GM23338 (cell line): ENCODE measurements around the gene CELF2. TPM values are rescaled to one million over a fixed set of nuclear protein-coding genes. Genes with fewer than 3 reads are reported as not detected.

Experiments
- ATAC-seq: fragments of 200-7000 bp; cut with Tn5 transposase; 3 replicates; pipeline ENCODE4 v1.9.1; 2020
- DNase-seq: peaks from one replicate; pipeline ENCODE4 v3.0.0-alpha.2; 2015; ENCODE audit warnings: low spot score
- H2AFZ ChIP-seq: fragments of 200-600 bp; sonication (generic); 2 replicates; pipeline ENCODE4 v1.8.0; 2016; ENCODE audit warnings: antibody characterized with exemption, mild to moderate bottlenecking, moderate library complexity
- H3F3A ChIP-seq: fragments of 200-600 bp; sonication (generic); replicated peaks from 2 replicates; pipeline ENCODE4 v1.8.0; 2017; ENCODE audit warnings: antibody characterized with exemption, mixed run types, low read depth
- H3K27ac ChIP-seq: fragments of 200-600 bp; sonication (generic); 2 replicates; pipeline ENCODE4 v1.6.1; 2016; ENCODE audit warnings: low read depth
- H3K27me3 ChIP-seq: fragments of 200-600 bp; sonication (generic); 2 replicates; pipeline ENCODE4 v1.8.0; 2016; ENCODE audit warnings: mild to moderate bottlenecking, mixed run types, moderate library complexity; ENCODE audit not compliant: insufficient read depth
- H3K36me3 ChIP-seq: fragments of 200-600 bp; sonication (generic); 2 replicates; pipeline ENCODE4 v1.8.0; 2016; ENCODE audit warnings: mild to moderate bottlenecking; ENCODE audit not compliant: insufficient read depth
- H3K4me1 ChIP-seq: fragments of 200-600 bp; sonication (generic); 2 replicates; pipeline ENCODE4 v1.8.0; 2016; ENCODE audit warnings: mild to moderate bottlenecking, moderate library complexity; ENCODE audit not compliant: insufficient read depth
- H3K4me2 ChIP-seq: fragments of 200-600 bp; sonication (generic); 2 replicates; pipeline ENCODE4 v1.7.1; 2017; ENCODE audit warnings: mixed run types
- H3K4me3 ChIP-seq: fragments of 200-600 bp; sonication (generic); 2 replicates; pipeline ENCODE4 v1.6.1; 2016; ENCODE audit warnings: mixed run types
- H3K79me2 ChIP-seq: fragments of 200-600 bp; sonication (generic); replicated peaks from 2 replicates; pipeline ENCODE4 v1.8.0; 2017; ENCODE audit warnings: mild to moderate bottlenecking; ENCODE audit not compliant: insufficient read depth
- H3K9me2 ChIP-seq: fragments of 200-600 bp; sonication (generic); 2 replicates; pipeline ENCODE4 v1.8.0; 2017; ENCODE audit not compliant: insufficient read depth
- H4K20me1 ChIP-seq: fragments of 200-600 bp; sonication (generic); replicated peaks from 2 replicates; pipeline ENCODE4 v1.8.0; 2017; ENCODE audit warnings: mild to moderate bottlenecking; ENCODE audit not compliant: insufficient read depth
- H3K27ac Mint-ChIP-seq: 2 replicates; pipeline ENCODE4 v1.8.0; 2020; ENCODE audit warnings: inconsistent platforms, mild to moderate bottlenecking, moderate library complexity, mixed read lengths
- H3K27me3 Mint-ChIP-seq: 3 replicates; pipeline ENCODE4 v1.8.0; 2022; ENCODE audit warnings: low read depth, mild to moderate bottlenecking, moderate library complexity, mixed read lengths, inconsistent platforms; ENCODE audit not compliant: insufficient read depth, poor library complexity
- H3K36me3 Mint-ChIP-seq: 3 replicates; pipeline ENCODE4 v1.8.0; 2021; ENCODE audit warnings: low read depth, mild to moderate bottlenecking, inconsistent platforms, moderate library complexity, mixed read lengths
- H3K4me1 Mint-ChIP-seq: 3 replicates; pipeline ENCODE4 v1.8.0; 2020; ENCODE audit warnings: mild to moderate bottlenecking, inconsistent platforms, mixed read lengths
- H3K4me3 Mint-ChIP-seq: 3 replicates; pipeline ENCODE4 v1.8.0; 2021; ENCODE audit warnings: moderate library complexity, mild to moderate bottlenecking, inconsistent platforms, mixed read lengths
- H3K9me3 Mint-ChIP-seq: 3 replicates; pipeline ENCODE4 v1.8.0; 2020; ENCODE audit warnings: moderate library complexity, mild to moderate bottlenecking, inconsistent platforms, mixed read lengths
- CREB1 ChIP-seq: fragments of 250-450 bp; sonication (Bioruptor Pico); IDR thresholded peaks from 2 replicates; pipeline ENCODE4 v1.5.0; 2020; ENCODE audit warnings: low read depth, mild to moderate bottlenecking, moderate library complexity
- CTCF ChIP-seq, 2 experiments: fragments of 200-600 bp in 1 of 2; sonication (generic) in 1 of 2; conservative IDR thresholded peaks; 2 replicates each; pipeline versions ENCODE4 v1.5.1 to v1.6.1; 2016 to 2017; ENCODE audit warnings: antibody characterized with exemption in 2 of 2, low read depth in 2 of 2, mild to moderate bottlenecking in 2 of 2, moderate library complexity in 1 of 2
- ETS1 ChIP-seq: IDR thresholded peaks from 2 replicates; pipeline ENCODE4 v1.6.1; 2016; ENCODE audit warnings: antibody characterized with exemption
- EZH2 ChIP-seq: fragments of 200-600 bp; sonication (generic); IDR thresholded peaks from one replicate; pipeline ENCODE4 v1.8.0; 2017; ENCODE audit warnings: antibody characterized with exemption, mild to moderate bottlenecking, low read depth; ENCODE audit not compliant: unreplicated experiment
- EZH2phosphoT487 ChIP-seq: fragments of 200-600 bp; sonication (generic); IDR thresholded peaks from one replicate; pipeline ENCODE4 v1.8.1; 2018; ENCODE audit warnings: antibody characterized with exemption; ENCODE audit not compliant: unreplicated experiment
- JUNB ChIP-seq: IDR thresholded peaks from one replicate; pipeline ENCODE4 v1.6.1; 2016; ENCODE audit warnings: antibody characterized with exemption; ENCODE audit not compliant: unreplicated experiment
- NANOG ChIP-seq: IDR thresholded peaks from 2 replicates; pipeline ENCODE4 v1.6.1; 2016; ENCODE audit warnings: antibody characterized with exemption, borderline replicate concordance
- POLR2AphosphoS5 ChIP-seq: IDR thresholded peaks from 2 replicates; pipeline ENCODE4 v1.6.1; 2016; ENCODE audit warnings: antibody characterized with exemption, low read depth
- STAT1 ChIP-seq: IDR thresholded peaks from one replicate; pipeline ENCODE4 v1.6.1; 2016; ENCODE audit warnings: antibody characterized with exemption; ENCODE audit not compliant: unreplicated experiment
- ZNF114 ChIP-seq: fragments of 250-450 bp; sonication (Bioruptor Pico); IDR thresholded peaks from 2 replicates; pipeline ENCODE4 v1.5.0; 2020; ENCODE audit warnings: mild to moderate bottlenecking, moderate library complexity
- ZNF331 ChIP-seq: fragments of 250-450 bp; sonication (Bioruptor Pico); IDR thresholded peaks from 2 replicates; pipeline ENCODE4 v1.5.0; 2020; ENCODE audit warnings: low read depth, mild to moderate bottlenecking, moderate library complexity
- polyA plus RNA-seq: library from polyadenylated mRNA; unstranded; fragments of >200 nt; fragmentation: Nextera tagmentation; extraction: Ambion mirVana; gene quantifications from 2 replicates; pipeline ENCODE4 v1.2.1, GENCODE V29; 2016
- total RNA-seq: library from RNA; depleted of rRNA; stranded (reverse); fragments of >200 nt; shearing (Covaris generic); gene quantifications from 2 replicates; pipeline ENCODE4 v1.2.3, GENCODE V29; 2014
- TF ChIP-seq, protein P1 (sequence below): IDR thresholded peaks from one replicate; pipeline ENCODE4 v1.6.1; 2018; ENCODE audit warnings: antibody characterized with exemption; ENCODE audit not compliant: unreplicated experiment
- TF ChIP-seq, protein P2 (sequence below): fragments of 250-450 bp; sonication (Bioruptor Pico); IDR thresholded peaks from 2 replicates; pipeline ENCODE4 v1.5.0; 2020; ENCODE audit warnings: mild to moderate bottlenecking, moderate library complexity

The CELF2 gene
- total and polyA plus RNA-seq, 2 experiments from 2014 or later = 18.1 to 22.5 TPM

- Histone ChIP-seq H3K27me3 (no peaks in the 10 kb centered on the region), H3K4me3 (no peak overlapping the region), H3K36me3 (no peaks in the 10 kb centered on the region), H2AFZ (no peak overlapping the region), H3K9me2 (no peaks in the 10 kb centered on the region), H3K79me2 (no peaks in the 10 kb centered on the region), H3F3A (no peaks in the 10 kb centered on the region), H3K27ac (no peak overlapping the region), H3K4me2 (no peak overlapping the region), H4K20me1 (no peaks in the 10 kb centered on the region; the same call in 1 of the 2 replicates), H3K4me1 (peaks cover 22% of the 10 kb centered on the region)
- ATAC-seq (no peak), DNase-seq (no peak)
- H3K36me3 Mint-ChIP-seq = no peaks in the 10 kb centered on the region
- peaks cover 3% of the 10 kb centered on the region for H3K27me3 Mint-ChIP-seq
- H3K4me1 Mint-ChIP-seq = peaks cover 28% of the 10 kb centered on the region
- TF ChIP-seq ETS1 (no peak), POLR2AphosphoS5 (no peak), CTCF (conservative IDR thresholded peaks at IDR 0.05; ENCODE audit: low read depth in 2 of 2) (no peak), STAT1 (no peak), ZNF114 (CRISPR knock-in tag) (no peak), EZH2 (no peak), ZNF331 (CRISPR knock-in tag) (no peak), NANOG (no peak), JUNB (no peak), CREB1 (CRISPR knock-in tag) (no peak), EZH2phosphoT487 (no peak)
- TF ChIP-seq, protein P1, sequence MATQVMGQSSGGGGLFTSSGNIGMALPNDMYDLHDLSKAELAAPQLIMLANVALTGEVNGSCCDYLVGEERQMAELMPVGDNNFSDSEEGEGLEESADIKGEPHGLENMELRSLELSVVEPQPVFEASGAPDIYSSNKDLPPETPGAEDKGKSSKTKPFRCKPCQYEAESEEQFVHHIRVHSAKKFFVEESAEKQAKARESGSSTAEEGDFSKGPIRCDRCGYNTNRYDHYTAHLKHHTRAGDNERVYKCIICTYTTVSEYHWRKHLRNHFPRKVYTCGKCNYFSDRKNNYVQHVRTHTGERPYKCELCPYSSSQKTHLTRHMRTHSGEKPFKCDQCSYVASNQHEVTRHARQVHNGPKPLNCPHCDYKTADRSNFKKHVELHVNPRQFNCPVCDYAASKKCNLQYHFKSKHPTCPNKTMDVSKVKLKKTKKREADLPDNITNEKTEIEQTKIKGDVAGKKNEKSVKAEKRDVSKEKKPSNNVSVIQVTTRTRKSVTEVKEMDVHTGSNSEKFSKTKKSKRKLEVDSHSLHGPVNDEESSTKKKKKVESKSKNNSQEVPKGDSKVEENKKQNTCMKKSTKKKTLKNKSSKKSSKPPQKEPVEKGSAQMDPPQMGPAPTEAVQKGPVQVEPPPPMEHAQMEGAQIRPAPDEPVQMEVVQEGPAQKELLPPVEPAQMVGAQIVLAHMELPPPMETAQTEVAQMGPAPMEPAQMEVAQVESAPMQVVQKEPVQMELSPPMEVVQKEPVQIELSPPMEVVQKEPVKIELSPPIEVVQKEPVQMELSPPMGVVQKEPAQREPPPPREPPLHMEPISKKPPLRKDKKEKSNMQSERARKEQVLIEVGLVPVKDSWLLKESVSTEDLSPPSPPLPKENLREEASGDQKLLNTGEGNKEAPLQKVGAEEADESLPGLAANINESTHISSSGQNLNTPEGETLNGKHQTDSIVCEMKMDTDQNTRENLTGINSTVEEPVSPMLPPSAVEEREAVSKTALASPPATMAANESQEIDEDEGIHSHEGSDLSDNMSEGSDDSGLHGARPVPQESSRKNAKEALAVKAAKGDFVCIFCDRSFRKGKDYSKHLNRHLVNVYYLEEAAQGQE = no peak
- TF ChIP-seq, protein P2, sequence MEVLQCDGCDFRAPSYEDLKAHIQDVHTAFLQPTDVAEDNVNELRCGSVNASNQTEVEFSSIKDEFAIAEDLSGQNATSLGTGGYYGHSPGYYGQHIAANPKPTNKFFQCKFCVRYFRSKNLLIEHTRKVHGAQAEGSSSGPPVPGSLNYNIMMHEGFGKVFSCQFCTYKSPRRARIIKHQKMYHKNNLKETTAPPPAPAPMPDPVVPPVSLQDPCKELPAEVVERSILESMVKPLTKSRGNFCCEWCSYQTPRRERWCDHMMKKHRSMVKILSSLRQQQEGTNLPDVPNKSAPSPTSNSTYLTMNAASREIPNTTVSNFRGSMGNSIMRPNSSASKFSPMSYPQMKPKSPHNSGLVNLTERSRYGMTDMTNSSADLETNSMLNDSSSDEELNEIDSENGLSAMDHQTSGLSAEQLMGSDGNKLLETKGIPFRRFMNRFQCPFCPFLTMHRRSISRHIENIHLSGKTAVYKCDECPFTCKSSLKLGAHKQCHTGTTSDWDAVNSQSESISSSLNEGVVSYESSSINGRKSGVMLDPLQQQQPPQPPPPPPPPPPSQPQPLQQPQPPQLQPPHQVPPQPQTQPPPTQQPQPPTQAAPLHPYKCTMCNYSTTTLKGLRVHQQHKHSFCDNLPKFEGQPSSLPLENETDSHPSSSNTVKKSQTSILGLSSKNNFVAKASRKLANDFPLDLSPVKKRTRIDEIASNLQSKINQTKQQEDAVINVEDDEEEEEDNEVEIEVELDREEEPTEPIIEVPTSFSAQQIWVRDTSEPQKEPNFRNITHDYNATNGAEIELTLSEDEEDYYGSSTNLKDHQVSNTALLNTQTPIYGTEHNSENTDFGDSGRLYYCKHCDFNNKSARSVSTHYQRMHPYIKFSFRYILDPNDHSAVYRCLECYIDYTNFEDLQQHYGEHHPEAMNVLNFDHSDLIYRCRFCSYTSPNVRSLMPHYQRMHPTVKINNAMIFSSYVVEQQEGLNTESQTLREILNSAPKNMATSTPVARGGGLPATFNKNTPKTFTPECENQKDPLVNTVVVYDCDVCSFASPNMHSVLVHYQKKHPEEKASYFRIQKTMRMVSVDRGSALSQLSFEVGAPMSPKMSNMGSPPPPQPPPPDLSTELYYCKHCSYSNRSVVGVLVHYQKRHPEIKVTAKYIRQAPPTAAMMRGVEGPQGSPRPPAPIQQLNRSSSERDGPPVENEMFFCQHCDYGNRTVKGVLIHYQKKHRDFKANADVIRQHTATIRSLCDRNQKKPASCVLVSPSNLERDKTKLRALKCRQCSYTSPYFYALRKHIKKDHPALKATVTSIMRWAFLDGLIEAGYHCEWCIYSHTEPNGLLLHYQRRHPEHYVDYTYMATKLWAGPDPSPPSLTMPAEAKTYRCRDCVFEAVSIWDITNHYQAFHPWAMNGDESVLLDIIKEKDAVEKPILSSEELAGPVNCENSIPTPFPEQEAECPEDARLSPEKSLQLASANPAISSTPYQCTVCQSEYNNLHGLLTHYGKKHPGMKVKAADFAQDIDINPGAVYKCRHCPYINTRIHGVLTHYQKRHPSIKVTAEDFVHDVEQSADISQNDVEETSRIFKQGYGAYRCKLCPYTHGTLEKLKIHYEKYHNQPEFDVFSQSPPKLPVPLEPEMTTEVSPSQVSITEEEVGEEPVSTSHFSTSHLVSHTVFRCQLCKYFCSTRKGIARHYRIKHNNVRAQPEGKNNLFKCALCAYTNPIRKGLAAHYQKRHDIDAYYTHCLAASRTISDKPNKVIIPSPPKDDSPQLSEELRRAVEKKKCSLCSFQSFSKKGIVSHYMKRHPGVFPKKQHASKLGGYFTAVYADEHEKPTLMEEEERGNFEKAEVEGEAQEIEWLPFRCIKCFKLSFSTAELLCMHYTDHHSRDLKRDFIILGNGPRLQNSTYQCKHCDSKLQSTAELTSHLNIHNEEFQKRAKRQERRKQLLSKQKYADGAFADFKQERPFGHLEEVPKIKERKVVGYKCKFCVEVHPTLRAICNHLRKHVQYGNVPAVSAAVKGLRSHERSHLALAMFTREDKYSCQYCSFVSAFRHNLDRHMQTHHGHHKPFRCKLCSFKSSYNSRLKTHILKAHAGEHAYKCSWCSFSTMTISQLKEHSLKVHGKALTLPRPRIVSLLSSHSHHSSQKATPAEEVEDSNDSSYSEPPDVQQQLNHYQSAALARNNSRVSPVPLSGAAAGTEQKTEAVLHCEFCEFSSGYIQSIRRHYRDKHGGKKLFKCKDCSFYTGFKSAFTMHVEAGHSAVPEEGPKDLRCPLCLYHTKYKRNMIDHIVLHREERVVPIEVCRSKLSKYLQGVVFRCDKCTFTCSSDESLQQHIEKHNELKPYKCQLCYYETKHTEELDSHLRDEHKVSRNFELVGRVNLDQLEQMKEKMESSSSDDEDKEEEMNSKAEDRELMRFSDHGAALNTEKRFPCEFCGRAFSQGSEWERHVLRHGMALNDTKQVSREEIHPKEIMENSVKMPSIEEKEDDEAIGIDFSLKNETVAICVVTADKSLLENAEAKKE (CRISPR knock-in tag) = no peak
- no peak overlapping the region for H3K4me3 Mint-ChIP-seq
- peak overlapping the region; percentile 9; the same call in 1 of the 2 replicates for H3K27ac Mint-ChIP-seq
- H3K9me3 Mint-ChIP-seq = no peaks in the 10 kb centered on the region
Measured at GRCh38 chr10:11265484-11265883, 247.8 kb downstream of the CELF2 start.
